Endothelial cell of umbilical vein (primary cell): ENCODE data around the gene ZNF17. TPM values are rescaled to one million over a fixed set of nuclear protein-coding genes. Genes with fewer than 3 reads are reported as not detected.

Source experiments
- BruUV-seq: library from RNA; stranded (reverse); fragments of 400-500 nt; replicated peaks from 2 replicates; lab custom pipeline; 2021; lab: Mats Ljungman, UMichigan
- CTCF ChIA-PET: fragments of 300-600, 350-600 bp; sonication (Branson Sonifier 250); formaldehyde crosslinking; loops from one replicate; lab custom pipeline; 2021; ENCODE audit warnings: antibody characterized with exemption, inconsistent platforms; lab: Charles Lee
- POLR2A ChIA-PET: fragments of 300-600, 350-600 bp; sonication (Branson Sonifier 250); formaldehyde crosslinking; loops from one replicate; lab custom pipeline; 2021; ENCODE audit warnings: antibody characterized with exemption, inconsistent platforms; lab: Charles Lee
- DNase-seq: peaks from one replicate; pipeline ENCODE4 v3.0.0-alpha.2; 2011; ENCODE audit warnings: low read depth, low spot score
- FAIRE-seq: peaks from 2 replicates; lab custom pipeline; 2011; peaks lifted over from hg19 to GRCh38; lab: Jason Lieb, UNC
- H2AFZ ChIP-seq: 2 replicates; pipeline ENCODE4 v1.6.0; 2012; ENCODE audit warnings: low read depth, low read length, control low read depth, inconsistent platforms
- H3K27ac ChIP-seq: 2 replicates; pipeline ENCODE4 v1.5.1; 2011; ENCODE audit warnings: low read depth, mild to moderate bottlenecking, control low read depth, low read length, moderate library complexity; ENCODE audit not compliant: insufficient read depth
- H3K27me3 ChIP-seq, 2 experiments: 2 replicates each; pipeline versions ENCODE4 v1.6.0 to v1.6.1; 2011; ENCODE audit warnings: low read length in 2 of 2, mixed read lengths in 1 of 2; ENCODE audit not compliant: control insufficient read depth in 2 of 2, insufficient read depth in 2 of 2
- H3K36me3 ChIP-seq, 2 experiments: 2 replicates in 1 of 2; 3 replicates in 1 of 2; pipeline ENCODE4 v1.5.1; 2011; ENCODE audit warnings: low read length in 2 of 2, mild to moderate bottlenecking in 1 of 2, moderate library complexity in 1 of 2; ENCODE audit not compliant: control insufficient read depth in 2 of 2, insufficient read depth in 2 of 2; ENCODE audit errors: extremely low read depth in 1 of 2
- H3K4me1 ChIP-seq: 3 replicates; pipeline ENCODE4 v1.5.1; 2011; ENCODE audit warnings: mild to moderate bottlenecking, low read length; ENCODE audit not compliant: control insufficient read depth, insufficient read depth; ENCODE audit errors: extremely low read depth
- H3K4me2 ChIP-seq: 2 replicates; pipeline ENCODE4 v1.6.1; 2011; ENCODE audit warnings: low read length, control low read depth, mixed read lengths; ENCODE audit not compliant: insufficient read depth
- H3K4me3 ChIP-seq, 3 experiments: fragments of 200-600 bp in 1 of 3; sonication (generic), shearing (Covaris generic) in 1 of 3; replicated peaks in 1 of 3; 2 replicates each; pipeline ENCODE4 v1.5.1; 2011 to 2016; ENCODE audit warnings: control low read depth in 3 of 3, low read length in 3 of 3, mild to moderate bottlenecking in 2 of 3, inconsistent platforms in 1 of 3, low read depth in 1 of 3, moderate library complexity in 1 of 3; ENCODE audit not compliant: insufficient read depth in 1 of 3
- H3K79me2 ChIP-seq: 2 replicates; pipeline ENCODE4 v1.6.0; 2012; ENCODE audit warnings: low read length, inconsistent platforms; ENCODE audit not compliant: control insufficient read depth, insufficient read depth
- H3K9ac ChIP-seq: replicated peaks from 2 replicates; pipeline ENCODE3; 2011; ENCODE audit warnings: low read length, control low read depth; ENCODE audit not compliant: insufficient read depth; ENCODE audit errors: extremely low read depth
- H3K9me1 ChIP-seq: replicated peaks from 3 replicates; pipeline ENCODE4 v1.6.0; 2011; ENCODE audit warnings: mild to moderate bottlenecking, low read length; ENCODE audit not compliant: control insufficient read depth, insufficient read depth; ENCODE audit errors: extremely low read depth
- H3K9me3 ChIP-seq: replicated peaks from 2 replicates; pipeline ENCODE4 v1.5.1; 2012; ENCODE audit warnings: low read length, inconsistent platforms; ENCODE audit not compliant: control insufficient read depth, insufficient read depth
- H4K20me1 ChIP-seq: replicated peaks from 2 replicates; pipeline ENCODE3; 2011; ENCODE audit warnings: mild to moderate bottlenecking, low read length; ENCODE audit not compliant: control insufficient read depth, insufficient read depth; ENCODE audit errors: extremely low read depth
- CTCF ChIP-seq, 2 donors: IDR thresholded peaks; 1 replicate in 1 of 2; 2 replicates in 1 of 2; pipeline ENCODE4 v1.5.1; 2011; ENCODE audit warnings: low read length in 2 of 2, mild to moderate bottlenecking in 2 of 2, moderate library complexity in 2 of 2, control low read depth in 1 of 2, inconsistent platforms in 1 of 2, low read depth in 1 of 2; ENCODE audit not compliant: insufficient read depth in 1 of 2; ENCODE audit errors: extremely low read depth in 1 of 2
- EZH2 ChIP-seq: IDR thresholded peaks from 2 replicates; pipeline ENCODE4 v1.6.1; 2012; ENCODE audit warnings: borderline replicate concordance, low read depth, mild to moderate bottlenecking, moderate library complexity, low read length, inconsistent platforms; ENCODE audit not compliant: severe bottlenecking
- FOS ChIP-seq: IDR thresholded peaks from 2 replicates; pipeline ENCODE4 v1.6.1; 2011; ENCODE audit warnings: mild to moderate bottlenecking, low read length, moderate library complexity, borderline replicate concordance; ENCODE audit not compliant: insufficient read depth
- GATA2 ChIP-seq: IDR thresholded peaks from 2 replicates; pipeline ENCODE4 v1.7.0; 2011; ENCODE audit warnings: low read depth, mild to moderate bottlenecking, moderate library complexity, mixed read lengths, low read length; ENCODE audit not compliant: insufficient read length, insufficient read depth
- JUN ChIP-seq: IDR thresholded peaks from 2 replicates; pipeline ENCODE4 v1.6.1; 2011; ENCODE audit warnings: borderline replicate concordance, low read depth; ENCODE audit not compliant: insufficient read length, insufficient read depth
- MYC ChIP-seq: IDR thresholded peaks from one replicate; pipeline ENCODE4 v1.6.1; 2011; ENCODE audit warnings: mild to moderate bottlenecking, low read depth, low read length
- POLR2A ChIP-seq: IDR thresholded peaks from 2 replicates; pipeline ENCODE4 v1.6.1; 2012; ENCODE audit warnings: low read depth, mild to moderate bottlenecking, control low read depth, low read length
- POLR2AphosphoS5 ChIP-seq: IDR thresholded peaks from 2 replicates; pipeline ENCODE4 v1.6.1; 2012; ENCODE audit warnings: low read depth, mild to moderate bottlenecking, control low read depth, low read length, moderate library complexity; ENCODE audit not compliant: insufficient read depth
- dilution Hi-C: fragments of 300-500 bp; cut with MboI; formaldehyde crosslinking; loops from one replicate; pipeline ENCODE4 v1.15.0; 2019; ENCODE audit warnings: low sequenced_read_pairs; ENCODE audit not compliant: extremely low pct_ligation_motif_present
- intact Hi-C: fragments of 100-400 bp; cut with micrococcal nuclease; formaldehyde crosslinking; loops from one replicate; pipeline ENCODE4 v1.10.0; 2022
- polyA plus RNA-seq, 4 experiments: library from polyadenylated mRNA; depleted of rRNA in 3 of 4; stranded (reverse) in 3 of 4; unstranded in 1 of 4; fragments of >200 nt; gene quantifications; 2 replicates each; pipeline versions ENCODE4 v1.2.1 to v1.2.3, GENCODE V29; 2011 to 2012; ENCODE audit warnings: missing spikeins in 1 of 4
- total RNA-seq: library from RNA; stranded (reverse); gene quantifications from 2 replicates; pipeline ENCODE4 v1.2.3, GENCODE V29; 2021
- TF ChIP-seq, protein P1 (sequence below): IDR thresholded peaks from 2 replicates; pipeline ENCODE4 v1.6.1; 2011; ENCODE audit not compliant: insufficient read depth, insufficient read length

Gene ZNF17
- total and polyA plus RNA-seq, 2 donors (not counting 3 experiments of a cell fraction or from before 2014, with no cell fraction given): 2.4 to 6.4 TPM

GRCh38 chr19:57389194-57389729 is 21.7 kb upstream of the ZNF17 start:
- POLR2A ChIA-PET: interaction anchor here (0.7 kb wide), 1 partner anchor 39 kb away, joined by 3 read pairs; no protein-coding TSS in a partner anchor
- Histone ChIP-seq H3K9me3 (no peaks in the 10 kb centered on the region), H3K36me3 (peaks cover 0 to 3% of the 10 kb centered on the region in 2 experiments), H3K9me1 (no peaks in the 10 kb centered on the region), H3K4me3 (peak overlapping the region in 2 of 3 experiments; percentile 9 to 73), H3K27me3 (no peaks in the 10 kb centered on the region), H3K4me2 (peak overlapping the region; percentile 32), H2AFZ (peak overlapping the region; percentile 97), H3K9ac (peak overlapping the region; percentile 2), H3K79me2 (peaks cover 3% of the 10 kb centered on the region), H3K27ac (no peak overlapping the region), H3K4me1 (peaks cover 10% of the 10 kb centered on the region), H4K20me1 (no peaks in the 10 kb centered on the region)
- intact Hi-C loops: loop anchor here (1.0 kb wide), 7 partner anchors 22 to 225 kb away; partner anchors contain the start of genes TRAPPC2B, ZNF134, ZNF17 and ZNF304
- no peak for DNase-seq
- CTCF ChIA-PET: interaction anchor here (0.8 to 1.1 kb wide), 6 partner anchors 21 to 98 kb away, joined by 3 to 5 read pairs (median 4); partner anchors contain the start of genes ZNF304 and ZNF419
- TSS peak; percentile 85 for BruUV-seq
- dilution Hi-C loops: loop anchor here (10.0 kb wide), 1 partner anchor 204 kb away; no protein-coding TSS in a partner anchor
- TF ChIP-seq POLR2A (no peak), EZH2 (no peak), CTCF (IDR thresholded peaks at IDR 0.05; ENCODE audit: extremely low read depth in 1 of 2, insufficient read depth in 1 of 2, low read depth in 1 of 2, low read length in 2 of 2) (no peak), GATA2 (no peak), FOS (no peak), JUN (no peak), MYC (no peak), POLR2AphosphoS5 (no peak)
- TF ChIP-seq, protein P1, sequence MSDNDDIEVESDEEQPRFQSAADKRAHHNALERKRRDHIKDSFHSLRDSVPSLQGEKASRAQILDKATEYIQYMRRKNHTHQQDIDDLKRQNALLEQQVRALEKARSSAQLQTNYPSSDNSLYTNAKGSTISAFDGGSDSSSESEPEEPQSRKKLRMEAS: no peak
- no peak for FAIRE-seq
